NCI-H2227 (cell line): Measurements from ENCODE around the gene KCNAB1.

Source experiments
- DNase-seq: peaks from one replicate; lab custom pipeline; 2025; ENCODE audit not compliant: unreplicated experiment; lab: John Stamatoyannopoulos, UW

The KCNAB1 gene

DNA sequence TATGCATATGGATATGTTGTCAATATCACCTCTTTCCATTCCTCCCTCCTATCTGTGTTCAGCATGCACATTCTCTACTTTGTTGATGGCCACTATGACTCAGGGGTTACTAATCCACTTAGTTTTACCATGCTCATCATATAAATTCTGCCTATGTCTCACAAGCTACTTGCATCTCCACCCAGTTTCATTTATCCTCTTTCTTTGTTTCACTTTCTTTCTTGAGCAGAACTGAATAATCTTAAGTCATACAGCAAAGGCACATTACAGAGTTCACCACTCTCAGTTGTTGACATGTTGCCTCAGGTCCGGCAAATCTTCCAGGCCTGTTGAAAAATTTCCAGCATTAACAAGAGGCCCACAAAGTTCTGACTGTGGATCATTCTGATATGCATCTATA lies 363.0 kb downstream of the KCNAB1 start:
- DNase-seq = no peak

DNA sequence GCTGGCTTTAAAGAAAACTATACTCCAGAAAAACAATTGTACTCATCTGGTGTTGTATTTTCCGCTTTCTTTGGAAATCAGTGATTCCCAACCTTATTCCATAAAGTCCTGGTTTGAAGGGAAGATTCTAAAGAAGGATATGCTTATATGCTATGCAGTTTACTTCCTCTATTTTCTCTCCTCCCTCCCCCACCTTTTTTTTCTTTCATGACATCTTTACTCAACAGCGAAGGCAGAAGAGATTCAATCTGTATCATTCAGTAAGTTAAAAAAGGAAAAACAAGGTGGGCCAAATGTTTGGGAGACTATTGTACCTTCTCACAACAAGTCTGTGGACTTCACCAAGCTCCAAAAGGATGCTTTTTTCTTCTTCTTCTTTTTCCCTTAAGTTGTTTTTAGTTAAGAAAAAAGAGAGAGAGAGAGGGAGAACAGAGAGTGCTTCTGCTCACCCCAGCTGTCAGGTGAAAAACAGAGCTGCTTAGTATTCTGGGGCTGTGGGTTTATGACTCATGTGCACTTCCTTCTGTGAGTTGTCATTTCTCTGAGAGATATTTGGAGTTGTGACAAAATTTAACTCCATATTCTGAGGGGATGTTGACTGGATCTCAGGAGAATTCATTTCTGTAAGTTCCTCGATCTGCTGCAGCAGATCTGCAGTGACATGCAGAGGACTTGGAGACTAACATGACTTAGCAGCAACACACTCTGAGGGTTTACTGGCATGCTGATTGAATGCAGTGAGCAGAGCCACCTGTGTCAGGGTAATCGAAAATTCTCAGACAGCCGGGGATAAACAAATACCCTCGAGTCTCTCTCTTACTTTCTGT lies 363.8 kb downstream of the KCNAB1 start:
- DNase-seq = no peak

DNA sequence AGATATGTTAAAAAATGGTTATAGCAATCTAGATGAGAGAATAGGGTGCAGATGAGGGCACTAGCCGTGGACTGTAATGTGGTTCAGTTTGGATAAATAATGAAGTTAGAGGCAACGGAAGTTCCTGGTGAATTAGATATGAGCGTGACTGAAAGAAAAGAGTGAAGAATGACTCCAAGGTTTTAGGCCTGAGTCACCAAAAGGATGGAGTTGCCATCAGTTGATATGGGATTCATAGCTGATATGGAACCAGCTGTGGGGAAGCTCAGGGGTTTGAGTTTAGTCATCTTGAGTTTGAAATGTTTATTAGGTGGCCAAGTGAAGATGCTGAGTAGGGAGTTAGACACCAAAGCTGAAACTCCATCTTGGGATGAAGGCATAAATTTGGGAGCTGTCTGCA lies 368.4 kb downstream of the KCNAB1 start:
- DNase-seq = no peak

DNA sequence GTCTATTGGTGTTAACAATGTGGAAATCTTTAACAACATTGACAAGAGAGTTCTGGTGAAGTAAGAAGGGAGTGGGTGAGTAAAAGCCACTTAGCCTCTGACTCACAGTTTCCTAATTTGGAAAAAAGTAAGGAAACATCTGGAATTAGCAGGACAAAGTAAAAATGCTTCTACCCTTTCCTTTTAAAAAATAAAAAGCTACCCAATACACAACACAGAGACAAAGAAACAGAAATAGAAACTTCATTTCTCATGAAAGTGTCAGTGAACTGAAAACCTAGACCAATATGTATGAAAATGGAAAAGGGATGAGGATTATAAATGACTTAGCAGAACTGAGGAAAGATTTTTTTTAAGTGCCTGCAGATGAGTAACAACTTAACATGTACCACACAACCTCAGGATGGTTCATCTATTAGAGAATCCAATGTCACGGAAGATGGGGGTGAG lies 369.1 kb downstream of the KCNAB1 start:
- DNase-seq = no peak

DNA sequence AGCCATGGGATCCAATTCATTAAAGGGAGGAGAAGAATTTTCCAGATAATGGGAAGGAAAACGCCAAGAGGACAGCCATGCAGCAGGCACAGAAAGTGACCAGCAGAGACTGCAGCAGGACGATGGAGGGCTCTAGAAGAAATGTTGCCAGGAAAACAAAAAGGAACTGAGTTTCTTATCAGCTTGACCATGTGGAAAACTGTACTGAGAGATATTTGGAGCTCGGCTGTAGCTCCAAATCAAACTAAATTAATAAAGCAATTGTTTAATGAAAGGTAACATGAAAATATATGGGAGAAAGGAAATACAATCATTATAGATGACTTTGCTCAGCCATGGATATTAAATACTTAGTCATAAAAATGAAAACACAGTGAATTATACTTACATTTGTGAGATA lies 370.8 kb downstream of the KCNAB1 start:
- no peak for DNase-seq

DNA sequence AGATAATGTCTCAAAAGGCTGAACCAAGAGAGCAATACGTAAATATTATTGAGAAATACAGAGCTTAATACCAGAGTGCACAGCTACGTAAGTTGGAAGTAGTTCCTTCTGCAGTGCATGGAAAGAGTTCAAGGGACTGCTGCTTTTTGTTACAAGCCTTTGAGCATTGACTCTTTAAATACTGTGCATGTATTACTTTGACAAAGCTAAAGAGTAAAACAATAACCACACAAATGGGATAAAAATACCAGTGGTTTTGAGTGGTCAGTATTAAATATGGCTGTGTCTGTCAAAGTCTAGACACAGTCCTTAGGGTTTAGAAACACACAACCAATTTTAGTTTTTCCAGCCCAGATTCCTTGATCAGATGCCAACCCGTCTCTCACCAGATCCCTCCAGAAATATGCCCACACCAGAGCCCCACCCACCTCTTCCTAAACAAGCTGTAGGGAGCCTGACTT lies 372.5 kb downstream of the KCNAB1 start:
- no peak for DNase-seq

DNA sequence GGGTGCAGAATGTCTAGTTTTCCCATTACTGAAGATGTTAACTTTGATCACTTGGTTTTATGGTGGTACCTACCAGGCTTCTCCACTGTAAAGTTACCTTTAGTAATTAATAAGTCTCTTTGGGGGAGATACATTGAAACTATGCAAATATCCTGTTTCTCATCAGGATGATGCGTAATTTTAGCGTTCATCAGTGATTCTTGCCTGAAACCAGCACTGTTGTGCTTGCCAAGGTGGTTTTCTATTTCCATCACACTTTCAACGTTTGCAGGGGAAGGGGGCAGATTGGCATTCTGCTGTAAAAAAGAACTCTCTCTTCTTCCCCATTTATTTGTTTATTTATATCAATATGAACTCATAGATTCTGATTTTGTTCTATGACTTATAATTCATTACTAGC lies 373.5 kb downstream of the KCNAB1 start:
- no peak for DNase-seq

DNA sequence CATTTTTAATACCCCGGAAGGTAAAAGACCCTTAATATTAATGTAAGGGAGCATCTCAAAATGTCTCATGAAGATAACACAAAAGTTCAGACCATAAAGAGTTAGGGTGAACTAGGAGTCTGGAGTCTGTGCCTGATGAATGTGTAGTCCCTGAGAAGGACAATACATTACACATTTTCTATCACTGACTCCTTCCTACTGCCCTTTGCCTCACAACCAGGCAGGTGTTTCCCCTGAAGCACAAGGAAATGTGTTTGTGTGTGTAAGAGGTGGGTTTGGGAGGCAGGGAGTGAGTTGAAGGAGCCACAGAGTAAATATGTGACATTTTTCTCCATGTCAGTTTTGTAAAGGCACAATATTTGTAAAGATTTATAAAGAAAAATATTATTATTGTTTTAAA lies 375.4 kb downstream of the KCNAB1 start:
- no peak for DNase-seq

DNA sequence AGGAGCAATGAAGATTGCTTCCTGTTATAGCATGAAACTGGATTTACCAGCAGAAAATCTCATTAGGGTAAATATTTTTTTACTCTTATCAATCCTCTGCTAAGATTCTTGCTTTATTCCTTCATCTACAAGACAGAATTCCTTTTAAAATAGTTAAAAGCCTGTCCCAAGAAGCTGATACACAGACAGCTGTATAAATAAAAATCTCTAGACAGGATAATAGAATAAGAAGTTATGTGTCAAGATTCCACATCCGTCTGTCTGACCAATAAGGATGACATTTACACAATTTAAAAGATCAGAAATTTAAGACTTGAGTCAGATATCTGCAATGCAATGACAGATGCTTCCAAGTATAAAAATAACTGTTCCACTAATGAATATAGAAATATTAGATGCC lies 376.9 kb downstream of the KCNAB1 start:
- DNase-seq = no peak

DNA sequence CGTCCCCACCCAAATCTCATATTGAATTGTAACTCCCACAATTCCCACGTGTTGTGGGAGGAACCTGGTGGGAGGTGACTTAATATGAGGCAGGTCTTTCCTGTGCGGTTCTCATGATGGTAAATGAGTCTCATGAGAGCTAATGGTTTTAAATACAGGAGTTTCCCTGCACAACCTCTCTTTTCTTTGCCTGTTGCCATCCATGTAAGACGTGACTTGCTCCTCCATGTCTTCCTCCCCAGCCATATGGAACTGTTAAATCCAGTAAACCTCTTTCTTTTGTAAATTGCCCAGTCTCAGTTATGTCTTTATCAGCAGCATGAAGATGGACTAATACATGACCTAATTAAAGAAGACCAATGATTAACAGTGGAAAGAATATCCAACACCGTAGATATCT lies 377.9 kb downstream of the KCNAB1 start:
- DNase-seq = no peak

DNA sequence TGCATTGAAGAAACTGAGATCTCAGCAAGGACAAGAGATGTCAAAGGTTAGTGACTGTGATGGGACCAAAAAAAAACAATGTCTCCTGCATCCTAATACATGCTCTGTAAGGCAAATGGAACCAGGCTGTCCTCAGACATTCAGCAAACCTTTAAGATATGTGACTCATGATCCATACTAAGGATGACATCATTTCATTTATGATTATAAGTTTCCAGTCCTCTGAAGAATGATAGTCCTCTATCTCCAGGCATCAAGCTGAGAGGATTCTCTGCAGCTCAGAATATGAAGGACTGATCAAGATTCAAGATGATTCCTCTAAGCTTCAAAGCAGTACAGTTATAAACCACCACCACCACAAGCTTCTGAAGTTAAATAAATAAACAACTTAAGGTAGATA lies 386.9 kb downstream of the KCNAB1 start:
- DNase-seq = no peak

DNA sequence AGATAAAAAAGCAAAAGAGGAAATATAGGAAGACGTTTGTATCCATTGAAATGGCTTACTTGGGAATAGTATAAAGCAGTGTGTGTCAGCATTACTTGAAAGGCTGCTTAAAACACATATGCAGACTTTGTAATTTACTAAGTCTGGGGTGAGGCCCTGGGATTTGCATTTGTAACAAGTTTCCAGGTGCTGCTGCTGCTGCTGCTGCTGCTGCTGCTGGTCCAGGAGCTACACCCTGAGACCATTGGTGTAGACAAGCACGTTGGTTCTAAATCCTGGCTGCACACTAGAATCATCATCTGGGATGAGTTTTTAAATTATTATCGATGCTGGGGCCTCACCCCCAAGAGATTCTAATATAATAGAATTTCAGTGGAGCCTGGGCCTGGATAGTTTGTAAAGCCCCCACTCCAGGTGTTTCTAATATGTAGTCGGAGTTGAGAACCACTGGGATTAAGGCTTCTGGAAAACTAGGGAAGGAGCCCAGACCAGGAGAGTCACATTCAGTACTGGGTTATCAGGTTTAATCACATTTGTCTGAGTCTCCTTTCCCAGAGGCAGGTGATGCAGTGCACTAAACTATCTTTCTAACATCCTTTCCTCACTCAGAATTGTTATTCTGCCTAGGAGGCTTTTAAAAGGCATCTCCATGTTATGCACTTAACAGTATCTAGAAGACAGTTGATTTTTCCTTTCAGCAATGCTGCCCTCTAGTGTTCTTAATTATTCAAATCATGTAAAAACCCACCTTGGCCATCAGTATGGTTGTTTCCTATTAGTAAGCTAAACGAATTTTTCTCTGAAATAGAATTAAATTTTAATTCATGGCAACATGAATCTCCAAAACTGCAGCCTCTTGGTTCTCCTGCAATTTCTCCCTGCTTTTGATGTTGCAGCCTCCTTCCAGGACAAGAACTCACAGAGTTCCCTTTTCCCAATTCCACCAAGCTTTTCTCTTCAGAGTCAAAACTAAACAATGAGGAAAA lies 389.1 kb downstream of the KCNAB1 start:
- peak; percentile 59 for DNase-seq

DNA sequence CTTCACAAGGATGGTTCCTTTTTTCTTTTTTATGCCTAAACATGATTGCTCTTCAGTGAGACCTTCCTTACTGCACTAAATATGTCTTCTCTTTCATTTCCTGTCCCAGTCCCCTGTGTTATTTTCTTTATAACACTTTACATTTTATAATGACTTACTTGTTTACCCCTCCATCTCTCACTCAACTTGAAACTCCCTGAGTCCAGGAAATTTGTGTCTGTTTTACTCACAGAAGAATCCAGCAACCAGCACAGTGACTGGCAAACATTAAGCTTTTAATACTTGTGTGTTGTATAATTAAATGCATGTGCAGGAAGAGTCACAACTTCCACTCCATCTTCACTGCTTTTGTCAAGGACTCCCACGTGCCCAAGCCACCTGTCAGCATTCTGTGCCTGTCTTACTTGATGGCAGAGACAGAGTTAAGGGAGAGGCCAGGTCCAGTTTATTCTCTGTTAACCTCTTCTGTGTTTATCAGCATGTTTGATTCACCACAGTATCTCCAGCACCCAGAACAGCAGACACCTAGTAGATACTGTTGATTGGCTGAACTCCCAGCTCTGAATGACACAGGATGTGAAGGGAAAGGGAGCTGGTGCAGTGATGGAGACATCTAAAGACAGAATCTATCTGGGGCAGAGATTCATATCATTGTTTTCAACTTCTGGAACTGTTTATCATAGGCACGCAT lies 391.8 kb downstream of the KCNAB1 start:
- no peak for DNase-seq

DNA sequence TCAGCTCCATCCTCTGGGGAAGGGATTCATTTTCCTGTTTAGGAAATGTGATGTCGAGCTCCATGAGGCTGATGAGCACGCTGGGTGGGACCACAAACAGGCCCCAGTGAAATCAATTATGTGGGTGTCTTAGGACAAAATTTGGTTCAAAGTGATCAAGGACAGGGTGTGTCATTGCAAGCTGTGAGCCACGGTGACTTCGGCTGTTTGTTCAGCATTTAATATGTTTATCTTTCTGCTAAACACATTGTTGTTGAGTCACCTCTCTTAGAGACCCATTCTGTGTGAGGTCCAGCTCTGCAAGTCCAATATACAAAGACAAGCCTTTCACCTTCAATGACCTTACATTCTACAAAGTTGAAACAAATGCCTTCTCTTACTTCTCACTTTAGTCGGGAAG lies 393.2 kb downstream of the KCNAB1 start:
- DNase-seq = no peak

DNA sequence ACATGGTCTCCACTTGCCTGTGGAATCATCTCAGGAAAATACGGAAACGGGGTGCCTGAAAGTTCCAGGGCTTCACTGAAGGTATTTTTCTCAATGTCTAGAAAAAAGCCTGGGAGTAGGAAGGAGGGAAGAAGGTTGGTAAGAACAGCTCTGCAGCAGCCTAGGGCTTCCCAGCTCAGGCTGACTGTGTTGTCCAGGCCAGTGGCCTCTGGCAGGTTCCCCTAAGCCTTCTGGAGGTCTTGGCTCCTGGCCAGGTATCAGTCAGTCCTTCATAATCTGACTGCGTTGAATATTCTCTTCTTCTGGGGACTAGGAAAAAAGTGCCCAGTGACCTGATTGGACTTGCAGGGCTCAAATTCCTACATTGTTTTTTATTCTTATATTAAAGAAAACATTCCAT lies 395.9 kb downstream of the KCNAB1 start:
- DNase-seq = no peak

DNA sequence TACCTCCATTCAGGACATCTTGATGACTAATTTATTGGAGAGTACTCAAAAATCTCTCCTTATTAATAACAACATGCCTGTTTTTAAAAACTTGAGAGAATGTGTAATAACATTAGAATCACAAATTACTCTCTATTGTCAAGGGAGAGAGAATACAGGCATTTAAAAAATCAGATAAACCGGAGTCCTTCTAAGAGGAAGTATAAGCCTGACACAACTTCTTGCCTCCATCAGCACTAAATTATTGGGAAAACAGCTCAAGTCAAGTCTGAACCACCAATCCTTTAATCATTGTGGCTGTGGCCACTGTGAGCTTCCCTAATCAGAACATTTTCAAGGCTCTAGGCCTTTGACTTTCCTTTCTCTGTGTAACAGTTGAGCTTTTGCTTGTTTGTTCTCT lies 396.6 kb downstream of the KCNAB1 start:
- no peak for DNase-seq

DNA sequence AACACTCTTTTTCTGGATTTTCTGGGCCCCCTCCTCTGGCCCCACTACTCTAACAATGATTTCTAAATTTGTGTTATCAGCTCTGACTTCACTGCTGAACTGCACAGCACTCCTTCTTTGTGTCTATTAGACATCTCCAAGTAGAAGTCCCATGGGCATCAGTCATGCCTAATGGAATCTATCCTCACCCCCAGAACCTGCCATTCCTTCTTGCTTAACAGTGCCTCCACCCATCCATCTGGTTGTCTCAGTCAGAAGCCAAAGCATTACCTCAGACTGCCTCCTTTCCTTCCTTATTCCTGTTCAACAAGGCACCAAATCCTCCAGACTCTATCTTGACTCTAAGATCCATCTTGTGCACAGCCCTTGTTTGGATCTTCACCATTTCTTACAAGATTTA lies 398.3 kb downstream of the KCNAB1 start:
- no peak for DNase-seq

DNA sequence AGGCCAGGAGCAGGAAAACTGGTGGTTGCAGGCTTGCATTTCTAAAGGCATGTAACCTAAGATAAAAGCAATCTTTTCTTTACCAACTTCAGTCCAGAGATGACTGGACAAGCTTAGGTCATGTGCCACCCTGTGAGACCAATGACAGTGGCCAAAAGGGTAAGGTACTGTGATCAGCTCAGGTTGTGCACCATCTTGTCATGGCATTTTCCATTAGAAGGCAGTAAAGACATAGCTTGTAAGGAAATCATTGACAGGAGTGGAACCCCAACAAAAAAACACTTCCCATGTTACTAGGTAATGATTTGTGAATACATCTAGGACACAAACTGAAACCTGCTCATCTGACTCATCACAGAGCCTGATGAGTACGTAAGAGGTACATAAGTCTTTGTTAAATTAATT lies 399.4 kb downstream of the KCNAB1 start:
- no peak for DNase-seq

DNA sequence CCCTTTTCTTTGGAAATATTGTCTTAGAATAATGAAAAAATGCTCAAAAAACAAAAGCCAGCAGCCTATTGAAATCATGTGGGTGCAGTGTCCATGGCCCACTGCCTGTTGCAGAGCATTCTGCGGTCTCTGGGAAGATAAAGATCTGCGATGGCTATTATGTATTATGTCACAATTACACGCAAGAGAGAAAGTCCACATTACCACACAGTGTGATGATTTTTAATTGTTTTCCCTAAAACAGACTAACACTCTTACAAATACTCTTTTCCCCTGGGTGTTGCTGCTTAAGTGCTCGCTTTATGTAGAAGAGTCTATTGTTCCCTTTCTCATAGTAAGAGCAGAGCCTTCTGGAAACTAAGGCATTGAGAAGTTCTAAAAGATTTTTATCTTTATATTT lies 402.3 kb downstream of the KCNAB1 start:
- DNase-seq = no peak

DNA sequence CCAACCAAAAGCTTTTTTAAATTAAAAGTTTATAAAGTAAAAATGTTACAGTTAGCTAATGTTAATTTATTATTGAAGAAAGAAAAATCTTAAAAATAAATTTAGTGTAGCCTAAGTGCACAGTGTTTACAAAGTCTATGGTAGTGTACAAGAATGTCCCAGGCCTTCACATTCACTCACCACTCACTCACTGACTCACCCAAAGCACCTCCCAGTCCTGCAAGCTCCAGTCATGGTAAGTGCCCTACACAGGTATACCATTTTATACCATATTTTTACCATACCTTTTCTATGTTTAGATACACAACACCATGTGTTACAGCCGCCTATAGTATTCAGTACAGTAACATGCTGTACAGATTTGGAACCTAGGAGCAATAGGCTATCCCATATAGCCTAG lies 405.4 kb downstream of the KCNAB1 start:
- DNase-seq = no peak

DNA sequence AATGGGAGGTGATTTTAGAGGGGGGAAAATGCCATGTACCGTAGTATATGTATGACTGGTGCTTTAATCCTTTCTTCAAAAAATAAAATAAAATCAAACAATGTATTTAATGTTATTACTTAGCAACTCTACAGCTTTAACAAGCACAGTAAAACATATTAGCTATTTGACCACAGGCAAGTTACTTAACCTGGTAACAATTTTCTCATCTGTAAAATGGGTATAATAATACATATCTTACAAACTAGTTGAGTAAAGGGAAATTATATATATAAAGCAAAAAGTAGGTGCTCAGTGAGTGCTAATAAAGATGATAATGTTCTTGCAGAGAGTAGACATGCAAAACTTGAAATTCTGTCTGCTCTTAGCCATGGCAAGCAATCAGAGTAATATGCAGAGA lies 406.7 kb downstream of the KCNAB1 start:
- no peak for DNase-seq
